Activated T-cell treated with anti-CD3 and anti-CD28 coated beads, Interleukin-2, amount 50 U/mL, for 72 hours (primary cell): ENCODE data around the gene IYD. TPM values are rescaled to one million over a fixed set of nuclear protein-coding genes. Genes with fewer than 3 reads are reported as not detected.
A peak's percentile ranks its signal among the peaks of the same experiment; 100 is the strongest.

ENCODE experiments used
- ATAC-seq, 2 donors: fragments of 150-1000 bp; cut with Tn5 transposase; replicated peaks in 1 of 2; 2 replicates each; pipeline ENCODE4 v1.10.0; 2021; ENCODE audit warnings: moderate library complexity in 2 of 2, mild to moderate bottlenecking in 1 of 2
- DNase-seq, 2 donors: peaks; one replicate each; pipeline ENCODE4 v3.0.0; 2021 to 2022; ENCODE audit warnings: mixed read lengths in 1 of 2
- H3K27ac Mint-ChIP-seq: one replicate; pipeline ENCODE4 v1.8.0; 2022; ENCODE audit warnings: mild to moderate bottlenecking, moderate library complexity, mixed read lengths
- H3K27me3 Mint-ChIP-seq: one replicate; pipeline ENCODE4 v1.8.0; 2022; ENCODE audit warnings: low read depth, mixed read lengths
- H3K36me3 Mint-ChIP-seq, 2 donors: one replicate each; pipeline ENCODE4 v1.8.0; 2022; ENCODE audit warnings: mixed read lengths in 2 of 2, mild to moderate bottlenecking in 1 of 2; ENCODE audit not compliant: insufficient read depth in 2 of 2
- H3K4me1 Mint-ChIP-seq: one replicate; pipeline ENCODE4 v1.8.0; 2022; ENCODE audit warnings: low read depth, mixed read lengths
- H3K4me3 Mint-ChIP-seq, 2 donors: one replicate each; pipeline ENCODE4 v1.8.0; 2022; ENCODE audit warnings: mild to moderate bottlenecking in 2 of 2, mixed read lengths in 2 of 2, moderate library complexity in 2 of 2
- H3K9me3 Mint-ChIP-seq, 2 donors: one replicate each; pipeline ENCODE4 v1.8.0; 2022; ENCODE audit warnings: mixed read lengths in 2 of 2
- total RNA-seq, 2 donors: library from RNA; stranded (reverse); gene quantifications; one replicate each; pipeline ENCODE4 v1.2.3, GENCODE V29; 2022

IYD gene
- total RNA-seq, 2 donors from 2014 or later, result not detected

DNA sequence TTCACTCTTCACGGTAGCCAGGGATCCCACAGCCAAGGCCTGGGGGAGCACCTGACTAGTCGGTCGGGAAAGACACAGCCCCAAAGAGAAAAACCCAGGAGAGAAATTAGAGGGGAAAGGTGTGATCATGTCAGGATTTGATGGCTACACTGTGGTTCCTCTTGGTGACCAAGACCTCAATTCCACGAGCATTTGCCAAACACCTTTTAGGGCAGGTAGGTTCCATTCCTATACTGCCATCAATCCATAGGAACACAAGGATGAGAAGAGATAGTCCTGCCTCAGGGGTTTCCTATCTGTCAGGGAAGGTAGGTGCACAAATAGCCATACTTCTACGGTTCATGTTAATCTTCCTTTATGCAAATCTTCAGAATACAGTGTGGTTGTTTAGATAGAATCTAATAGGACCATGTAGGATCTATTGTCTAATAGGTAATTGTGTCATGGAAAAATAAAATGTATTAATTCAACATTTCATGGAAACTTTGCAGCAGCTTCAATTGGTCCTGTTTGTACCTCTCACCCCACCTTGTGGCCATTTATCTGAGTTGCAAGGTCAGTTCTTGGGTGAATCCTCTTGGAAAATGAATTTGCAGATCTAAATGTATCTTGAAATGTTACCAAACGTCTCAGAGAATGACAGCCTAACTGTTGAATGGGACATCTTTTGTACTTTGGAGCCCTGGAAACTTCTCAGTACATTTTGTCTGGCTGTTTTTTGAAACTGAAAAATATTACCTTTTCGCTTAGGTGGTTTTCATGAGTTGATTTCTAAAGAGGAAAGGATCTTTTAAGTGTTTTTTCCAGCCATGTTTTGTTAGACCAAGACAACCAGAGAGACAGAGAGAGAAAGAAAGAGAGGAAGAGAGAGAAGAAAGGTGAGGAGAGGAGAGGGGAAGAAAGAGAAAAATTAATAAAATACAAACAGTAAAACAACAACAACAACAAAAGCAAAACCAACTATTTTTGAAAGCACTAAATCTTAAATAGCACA lies 33.7 kb upstream of the IYD start:
- H3K4me3 Mint-ChIP-seq, result no peak overlapping the region
- peak; percentile 23 to 45 for DNase-seq
- H3K4me1 Mint-ChIP-seq, result no peaks in the 10 kb centered on the region
- H3K36me3 Mint-ChIP-seq, result no peaks in the 10 kb centered on the region
- no peak for ATAC-seq
- H3K9me3 Mint-ChIP-seq, result no peaks in the 10 kb centered on the region
- peaks cover 25% of the 10 kb centered on the region for H3K27me3 Mint-ChIP-seq
- no peak overlapping the region for H3K27ac Mint-ChIP-seq

DNA sequence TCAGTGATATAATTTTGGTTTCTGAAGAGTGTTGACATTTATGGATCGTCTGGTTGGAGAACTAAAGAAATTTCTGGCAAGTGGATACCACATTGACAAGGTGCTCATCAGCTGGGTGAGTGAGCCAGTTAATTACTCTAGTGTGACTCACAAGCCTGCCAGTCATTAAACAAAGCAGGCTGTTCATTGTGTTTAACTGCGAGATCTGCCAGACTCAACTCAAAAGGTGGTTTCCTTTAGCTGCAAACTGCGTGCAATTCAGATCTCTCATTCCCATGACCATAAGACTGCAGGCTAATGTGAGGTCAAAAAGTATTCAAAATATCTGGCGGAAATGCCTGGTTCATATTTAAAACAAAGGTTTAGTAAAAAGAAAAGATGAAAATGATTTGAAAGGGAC lies 32.5 kb upstream of the IYD start:
- ATAC-seq, result peak; percentile 72 to 89
- Mint-ChIP-seq H3K27ac (no peak overlapping the region), H3K36me3 (no peaks in the 10 kb centered on the region), H3K4me1 (no peaks in the 10 kb centered on the region), H3K4me3 (no peak overlapping the region), H3K9me3 (no peaks in the 10 kb centered on the region), H3K27me3 (peaks cover 25% of the 10 kb centered on the region)
- peak in 1 of 2 donors; percentile 9 for DNase-seq

DNA sequence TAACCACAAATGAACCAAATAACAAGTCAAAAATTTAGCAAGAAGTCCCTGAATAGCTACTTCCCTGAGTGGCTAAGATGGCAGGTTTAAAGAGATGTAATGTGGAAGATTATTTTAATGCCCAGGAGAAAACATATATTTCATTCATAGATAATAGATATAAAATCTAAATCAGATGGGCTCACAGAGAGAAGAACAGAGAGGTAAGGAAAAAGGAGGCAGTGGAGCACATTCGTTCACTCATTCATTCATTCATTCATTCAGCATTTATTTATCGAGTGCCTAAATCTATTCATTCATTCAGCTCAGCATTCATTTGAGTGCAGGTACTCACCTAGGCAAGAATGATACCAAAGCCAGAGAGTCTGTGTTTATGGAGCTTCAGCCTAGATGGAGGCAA lies 32.1 kb upstream of the IYD start:
- Mint-ChIP-seq H3K9me3 (no peaks in the 10 kb centered on the region), H3K27ac (no peak overlapping the region), H3K27me3 (peaks cover 25% of the 10 kb centered on the region), H3K36me3 (no peaks in the 10 kb centered on the region), H3K4me1 (no peaks in the 10 kb centered on the region), H3K4me3 (no peak overlapping the region)
- no peak for ATAC-seq
- DNase-seq, result no peak

DNA sequence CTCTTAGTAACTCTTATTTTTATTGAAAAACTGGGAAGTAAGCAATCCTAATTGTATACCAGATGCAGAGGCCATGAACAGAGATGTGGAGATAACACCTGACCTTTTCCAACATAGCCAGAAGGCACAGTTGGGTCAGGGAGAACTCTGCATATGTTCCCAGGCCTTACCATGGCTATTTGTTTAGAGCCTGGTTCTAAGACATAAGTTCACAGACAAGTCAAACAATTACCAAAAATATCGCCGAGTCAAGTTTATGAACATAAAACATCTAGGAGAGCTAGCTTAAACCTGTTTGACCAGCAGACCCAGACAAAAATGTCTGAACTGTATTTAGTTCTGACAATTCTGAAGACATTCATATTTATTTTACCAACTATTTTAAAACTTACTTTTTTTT lies 26.7 kb upstream of the IYD start:
- Mint-ChIP-seq H3K27me3 (peaks cover 10% of the 10 kb centered on the region), H3K4me3 (no peak overlapping the region), H3K36me3 (no peaks in the 10 kb centered on the region), H3K4me1 (no peaks in the 10 kb centered on the region), H3K27ac (no peak overlapping the region), H3K9me3 (no peaks in the 10 kb centered on the region)
- no peak for ATAC-seq
- no peak for DNase-seq

DNA sequence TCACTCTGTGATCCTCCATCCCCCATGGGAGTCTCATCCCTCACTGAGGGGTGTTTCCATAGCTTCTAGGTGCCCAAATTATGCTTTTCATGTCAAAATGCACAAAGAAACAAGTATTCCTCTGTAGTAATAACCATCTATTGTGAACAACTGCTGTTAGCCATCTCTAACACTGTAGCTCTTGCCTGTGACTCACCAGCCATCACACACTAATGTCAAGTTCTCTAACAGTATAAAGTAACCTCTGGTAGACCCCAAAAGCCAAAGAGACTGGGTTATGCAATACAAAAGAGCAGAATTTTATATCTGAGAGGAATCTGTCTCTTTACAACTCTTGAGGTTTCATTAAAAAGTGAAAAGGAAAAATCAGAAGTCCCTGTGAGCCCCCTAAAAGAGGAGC lies 25.4 kb upstream of the IYD start:
- H3K9me3 Mint-ChIP-seq, result no peaks in the 10 kb centered on the region
- H3K36me3 Mint-ChIP-seq, result no peaks in the 10 kb centered on the region
- no peaks in the 10 kb centered on the region for H3K4me1 Mint-ChIP-seq
- H3K4me3 Mint-ChIP-seq, result no peak overlapping the region
- ATAC-seq (no peak), DNase-seq (no peak)
- peaks cover 10% of the 10 kb centered on the region for H3K27me3 Mint-ChIP-seq
- H3K27ac Mint-ChIP-seq, result no peak overlapping the region

DNA sequence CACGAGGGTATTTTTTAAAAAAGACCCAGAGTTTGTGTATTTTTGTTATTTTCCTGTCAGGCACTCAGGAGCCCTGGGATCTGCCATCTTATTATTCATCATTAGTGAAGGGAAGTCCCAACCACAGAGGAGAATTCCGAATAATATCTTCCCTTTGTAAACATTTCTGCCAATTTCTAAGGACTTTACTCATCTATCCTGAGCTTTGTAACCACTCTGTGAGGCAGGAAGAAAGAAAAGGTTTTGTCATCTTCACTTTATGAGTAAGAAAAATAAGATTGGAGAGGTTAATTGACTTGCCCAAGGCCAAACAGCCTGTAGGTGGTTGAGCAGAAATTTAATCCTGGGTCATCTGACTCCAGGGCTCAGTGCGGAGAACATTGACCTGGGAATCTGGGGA lies 23.0 kb upstream of the IYD start:
- Mint-ChIP-seq H3K4me1 (no peaks in the 10 kb centered on the region), H3K27ac (no peak overlapping the region), H3K9me3 (no peaks in the 10 kb centered on the region), H3K4me3 (no peak overlapping the region), H3K27me3 (peaks cover 10% of the 10 kb centered on the region), H3K36me3 (no peaks in the 10 kb centered on the region)
- ATAC-seq (no peak), DNase-seq (no peak)

DNA sequence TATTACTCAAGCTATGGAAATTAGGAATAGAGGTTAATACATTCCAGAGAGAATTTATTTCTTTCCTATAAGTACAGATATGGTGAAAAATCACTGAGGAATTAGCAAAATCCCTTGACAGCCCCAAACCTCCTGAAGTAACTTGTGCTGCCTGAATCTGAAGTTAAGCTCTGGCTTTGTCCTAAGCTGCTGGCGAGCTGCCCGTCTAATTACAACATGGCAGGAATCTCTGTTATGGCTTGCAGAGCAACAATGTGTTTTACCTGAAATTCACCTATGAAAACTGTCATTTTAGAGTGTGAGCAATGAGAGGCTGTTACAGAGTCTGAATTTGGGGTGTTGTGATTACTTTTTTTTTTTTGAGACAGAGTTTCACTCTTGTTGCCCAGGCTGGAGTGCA lies 22.5 kb upstream of the IYD start:
- Mint-ChIP-seq H3K36me3 (no peaks in the 10 kb centered on the region), H3K27ac (no peak overlapping the region), H3K27me3 (peaks cover 10% of the 10 kb centered on the region), H3K4me3 (no peak overlapping the region), H3K4me1 (no peaks in the 10 kb centered on the region), H3K9me3 (no peaks in the 10 kb centered on the region)
- ATAC-seq (no peak), DNase-seq (no peak)

DNA sequence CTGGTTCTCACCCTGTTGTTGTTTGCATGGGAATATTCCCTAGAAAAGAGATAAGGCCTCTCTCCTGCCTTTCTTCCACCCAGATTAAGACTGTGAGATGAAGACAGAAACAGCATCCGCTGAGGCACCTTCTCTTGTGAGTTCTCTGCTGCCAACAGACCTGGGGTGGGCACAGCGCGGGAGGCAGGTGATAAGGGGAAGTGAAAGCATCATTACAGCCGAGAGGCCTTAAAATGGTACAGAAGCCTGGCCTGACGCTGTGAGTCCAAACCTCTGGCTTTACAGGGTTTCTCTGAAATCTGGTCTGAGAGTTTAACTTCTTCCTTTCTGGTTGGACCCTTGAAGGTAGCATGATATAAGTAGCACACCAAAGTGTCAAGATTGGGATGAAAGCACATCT lies 21.0 kb upstream of the IYD start:
- Mint-ChIP-seq H3K36me3 (no peaks in the 10 kb centered on the region), H3K27me3 (peaks cover 11% of the 10 kb centered on the region), H3K4me3 (no peak overlapping the region), H3K9me3 (no peaks in the 10 kb centered on the region), H3K4me1 (no peaks in the 10 kb centered on the region), H3K27ac (no peak overlapping the region)
- ATAC-seq, result no peak
- no peak for DNase-seq

DNA sequence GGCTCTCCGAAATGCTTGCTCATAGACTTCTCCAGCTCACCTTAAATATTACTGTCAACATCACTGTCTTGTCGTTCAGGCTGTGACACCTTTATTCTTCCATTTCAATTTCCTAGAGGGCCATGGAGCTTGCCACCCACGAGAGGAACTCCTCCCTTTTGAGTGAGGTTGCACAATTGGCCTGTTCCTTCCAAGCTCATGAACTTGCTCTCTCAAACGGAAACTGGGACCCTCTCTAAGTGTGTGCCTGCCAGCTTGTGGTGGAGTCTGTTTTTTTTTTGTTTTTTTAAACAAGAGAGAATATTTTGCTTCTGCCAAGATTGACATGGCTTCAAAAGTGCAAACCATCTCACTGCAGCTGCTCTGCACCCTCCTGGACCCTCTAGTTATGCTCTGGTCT lies 19.3 kb upstream of the IYD start:
- no peaks in the 10 kb centered on the region for H3K4me1 Mint-ChIP-seq
- ATAC-seq (no peak), DNase-seq (no peak)
- H3K9me3 Mint-ChIP-seq, result no peaks in the 10 kb centered on the region
- no peaks in the 10 kb centered on the region for H3K36me3 Mint-ChIP-seq
- no peak overlapping the region for H3K27ac Mint-ChIP-seq
- peaks cover 10% of the 10 kb centered on the region for H3K27me3 Mint-ChIP-seq
- no peak overlapping the region for H3K4me3 Mint-ChIP-seq

DNA sequence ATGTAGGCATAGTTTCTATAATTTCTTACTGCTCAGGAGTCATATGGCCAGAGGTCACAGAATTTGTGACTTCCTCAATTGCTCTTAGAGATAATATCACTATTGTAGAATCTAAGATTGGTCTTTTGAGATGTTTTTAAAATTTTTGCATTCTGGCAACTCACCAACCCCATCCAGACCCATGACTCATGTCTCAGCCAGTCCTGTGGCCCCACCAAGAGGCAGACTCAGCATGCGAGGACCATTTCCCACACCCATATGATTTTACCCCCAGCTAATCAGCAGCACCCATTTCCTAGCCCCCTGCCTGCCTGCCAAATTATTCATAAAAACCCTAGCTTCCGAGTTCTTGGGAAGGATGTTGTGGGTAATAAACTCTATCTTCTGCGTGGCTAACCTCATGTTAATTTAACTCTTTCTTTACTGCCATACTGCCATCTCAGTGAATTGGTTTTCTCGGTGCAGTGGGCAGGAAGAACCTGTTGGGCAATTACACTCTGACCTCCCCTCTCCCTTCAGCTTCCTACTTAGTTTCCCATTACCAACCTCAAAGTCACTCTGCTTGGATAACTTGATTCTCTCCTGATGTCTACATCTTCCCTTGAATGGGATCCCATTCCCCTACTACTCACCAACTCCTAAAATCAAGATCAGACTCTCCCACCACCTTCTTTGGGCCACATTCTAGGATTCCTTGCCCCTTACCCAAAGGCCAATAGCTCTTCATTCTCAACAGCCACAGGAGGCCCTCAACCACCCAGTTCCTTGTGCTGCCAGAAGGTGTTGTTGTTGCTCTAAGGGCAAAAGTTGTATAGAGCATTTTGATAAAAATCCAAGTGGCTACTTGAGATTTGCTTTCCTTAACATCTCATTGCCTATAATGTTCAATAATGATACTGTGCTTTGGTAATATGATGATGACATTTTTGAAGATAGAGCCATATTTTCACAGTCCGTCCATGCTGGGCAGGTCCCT lies 16.2 kb upstream of the IYD start:
- H3K36me3 Mint-ChIP-seq, result no peaks in the 10 kb centered on the region
- no peak overlapping the region for H3K4me3 Mint-ChIP-seq
- H3K27ac Mint-ChIP-seq, result no peak overlapping the region
- peaks cover 25% of the 10 kb centered on the region for H3K27me3 Mint-ChIP-seq
- DNase-seq (no peak), ATAC-seq (no peak)
- H3K9me3 Mint-ChIP-seq, result no peaks in the 10 kb centered on the region
- no peaks in the 10 kb centered on the region for H3K4me1 Mint-ChIP-seq

DNA sequence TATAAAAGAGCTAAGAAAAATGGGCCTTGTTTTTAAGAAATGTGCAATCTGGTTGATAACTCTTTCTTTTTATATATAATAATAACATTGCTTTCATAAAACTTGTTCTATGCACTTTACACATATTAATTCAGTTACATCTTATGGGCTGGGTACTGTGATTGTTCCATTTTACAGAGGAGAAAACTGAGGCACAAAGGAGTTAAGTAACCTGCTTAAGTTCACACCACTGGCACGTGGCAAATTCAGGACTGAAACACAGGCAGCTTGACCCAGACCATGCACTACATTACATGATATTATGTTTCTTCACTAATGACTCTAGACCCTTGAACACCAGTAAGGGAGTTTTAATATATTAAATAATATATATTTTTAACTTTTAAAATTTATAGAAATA lies 15.4 kb upstream of the IYD start:
- no peaks in the 10 kb centered on the region for H3K36me3 Mint-ChIP-seq
- H3K27ac Mint-ChIP-seq, result no peak overlapping the region
- no peaks in the 10 kb centered on the region for H3K4me1 Mint-ChIP-seq
- no peaks in the 10 kb centered on the region for H3K9me3 Mint-ChIP-seq
- no peak overlapping the region for H3K4me3 Mint-ChIP-seq
- no peak for DNase-seq
- H3K27me3 Mint-ChIP-seq, result peaks cover 25% of the 10 kb centered on the region
- ATAC-seq, result no peak

DNA sequence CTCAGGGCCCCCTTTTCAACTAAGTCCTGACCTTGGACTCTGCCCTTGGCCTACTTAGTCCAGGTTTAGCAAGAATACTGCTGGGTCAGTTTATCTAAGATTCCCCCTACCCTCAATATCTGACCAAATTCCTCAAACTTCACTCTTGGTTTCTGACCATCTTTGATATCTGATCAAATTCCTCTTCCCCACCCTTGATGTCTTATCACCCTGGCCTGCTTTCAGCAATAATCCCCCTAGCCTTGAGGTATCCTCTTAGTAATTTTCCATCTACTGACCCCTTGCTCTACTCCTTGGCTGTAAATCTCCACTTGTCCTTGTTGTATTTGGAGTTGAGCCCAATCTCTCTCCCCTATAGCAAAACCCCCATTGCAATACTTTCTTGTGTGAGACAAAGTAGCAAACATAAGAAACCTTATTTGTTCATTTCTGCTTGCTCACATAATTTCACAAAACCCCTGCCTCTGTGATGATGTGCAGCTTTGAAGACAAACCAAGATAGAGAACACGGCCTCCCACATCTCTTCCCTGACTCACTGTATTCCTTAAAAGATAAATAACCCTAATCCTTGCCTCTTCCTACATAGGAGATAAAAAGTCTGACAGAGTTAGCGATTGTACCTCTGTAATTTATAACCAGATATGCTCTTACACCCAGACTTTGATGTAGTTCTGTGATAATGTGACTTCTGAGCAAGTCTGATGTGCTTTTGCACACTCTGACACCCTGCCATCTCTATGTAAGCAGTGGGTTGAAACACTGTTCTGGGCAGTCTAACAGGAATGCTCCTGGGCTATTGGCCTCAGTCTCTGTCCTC lies 13.8 kb upstream of the IYD start:
- Mint-ChIP-seq H3K4me3 (no peak overlapping the region), H3K27me3 (peaks cover 25% of the 10 kb centered on the region), H3K27ac (no peak overlapping the region), H3K4me1 (no peaks in the 10 kb centered on the region), H3K9me3 (no peaks in the 10 kb centered on the region), H3K36me3 (no peaks in the 10 kb centered on the region)
- ATAC-seq (no peak), DNase-seq (no peak)
